ENCODE results near the gene CDH4.

The CDH4 gene

GRCh38 chr20:61590236-61590635 is 338.2 kb downstream of the CDH4 start:
- no peak overlapping the region for H3K4me3 ChIP-seq (ENCODE audit: low read length)
- TF ChIP-seq, protein P1, sequence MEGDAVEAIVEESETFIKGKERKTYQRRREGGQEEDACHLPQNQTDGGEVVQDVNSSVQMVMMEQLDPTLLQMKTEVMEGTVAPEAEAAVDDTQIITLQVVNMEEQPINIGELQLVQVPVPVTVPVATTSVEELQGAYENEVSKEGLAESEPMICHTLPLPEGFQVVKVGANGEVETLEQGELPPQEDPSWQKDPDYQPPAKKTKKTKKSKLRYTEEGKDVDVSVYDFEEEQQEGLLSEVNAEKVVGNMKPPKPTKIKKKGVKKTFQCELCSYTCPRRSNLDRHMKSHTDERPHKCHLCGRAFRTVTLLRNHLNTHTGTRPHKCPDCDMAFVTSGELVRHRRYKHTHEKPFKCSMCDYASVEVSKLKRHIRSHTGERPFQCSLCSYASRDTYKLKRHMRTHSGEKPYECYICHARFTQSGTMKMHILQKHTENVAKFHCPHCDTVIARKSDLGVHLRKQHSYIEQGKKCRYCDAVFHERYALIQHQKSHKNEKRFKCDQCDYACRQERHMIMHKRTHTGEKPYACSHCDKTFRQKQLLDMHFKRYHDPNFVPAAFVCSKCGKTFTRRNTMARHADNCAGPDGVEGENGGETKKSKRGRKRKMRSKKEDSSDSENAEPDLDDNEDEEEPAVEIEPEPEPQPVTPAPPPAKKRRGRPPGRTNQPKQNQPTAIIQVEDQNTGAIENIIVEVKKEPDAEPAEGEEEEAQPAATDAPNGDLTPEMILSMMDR (conservative IDR thresholded peaks at IDR 0.05; ENCODE audit: low read depth, low read length), result no peak

DNA sequence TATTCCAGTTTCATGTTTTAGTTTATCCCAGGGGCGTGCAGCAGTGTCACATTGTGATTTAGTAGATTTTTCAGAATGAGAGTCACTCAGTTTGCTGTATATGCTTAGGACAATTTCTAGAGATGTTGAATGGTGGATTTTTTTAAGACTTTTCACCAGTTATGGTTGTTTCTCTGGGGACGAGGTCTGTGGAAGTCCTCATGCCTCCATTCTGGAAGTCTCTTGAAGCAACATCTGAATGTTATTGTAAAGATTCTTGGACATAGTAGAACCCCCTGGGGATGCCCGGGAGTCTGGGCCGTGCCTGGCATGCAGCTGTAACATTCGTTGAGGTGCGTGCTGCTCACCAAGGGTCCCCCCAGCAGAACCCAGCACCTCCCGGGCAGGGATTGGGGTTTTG is 341.5 kb downstream of the CDH4 start:
- no peak overlapping the region for H3K4me3 ChIP-seq (ENCODE audit: low read length)
- DNase-seq (ENCODE audit: low read depth), result no peak

More at GRCh38 chr20:61590236-61590635, 338.2 kb downstream of the CDH4 start:
- DNase-seq (ENCODE audit: low read depth), result no peak

DNA sequence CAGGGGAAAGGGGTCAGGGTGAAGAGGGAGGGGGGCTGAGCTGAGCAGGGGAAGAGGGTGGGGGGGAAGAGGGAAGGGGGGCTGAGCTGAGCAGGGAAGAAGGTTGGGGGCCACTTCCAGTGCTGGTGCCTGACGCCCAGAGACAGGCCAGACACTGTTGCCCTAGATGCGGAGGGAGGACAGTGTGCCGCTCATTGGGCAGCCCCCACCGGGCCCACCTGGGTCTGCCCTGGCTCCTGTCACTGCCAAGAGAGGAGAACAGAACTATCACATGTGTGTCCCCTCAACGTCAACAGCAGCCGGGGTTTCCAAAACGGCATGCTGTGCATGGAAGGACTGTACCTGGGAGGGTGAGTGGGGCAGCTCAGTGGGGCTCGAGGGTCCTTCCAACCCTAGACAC is 342.1 kb downstream of the CDH4 start:
- TF ChIP-seq, protein P1 (conservative IDR thresholded peaks at IDR 0.05; ENCODE audit: low read depth, low read length), result no peak
- no peak overlapping the region for H3K4me3 ChIP-seq (ENCODE audit: low read length)
- DNase-seq (ENCODE audit: low read depth), result no peak

More for the DNA sequence above, 341.5 kb downstream of the CDH4 start:
- TF ChIP-seq, protein P1 (conservative IDR thresholded peaks at IDR 0.05; ENCODE audit: low read depth, low read length), result no peak

DNA sequence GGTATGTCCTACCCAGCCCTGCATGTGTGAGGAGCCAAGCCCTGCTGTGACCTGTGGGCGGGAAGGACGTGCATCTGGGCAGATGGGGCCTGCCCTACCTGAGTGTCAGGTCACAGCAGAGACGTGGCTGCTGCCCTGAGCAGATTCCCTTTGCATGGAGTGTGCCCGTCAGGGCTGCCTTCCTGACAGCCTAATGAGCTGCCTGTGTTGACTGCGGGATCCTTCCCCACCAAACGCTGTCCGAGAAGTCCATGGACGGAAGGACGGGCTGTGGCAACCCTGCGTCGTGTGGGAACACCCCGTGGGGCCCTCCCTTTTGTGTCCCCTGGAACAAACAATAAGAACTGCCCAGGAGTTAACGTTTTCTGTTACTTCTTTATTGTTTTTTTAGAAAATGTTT is 343.2 kb downstream of the CDH4 start:
- no peak overlapping the region for H3K4me3 ChIP-seq (ENCODE audit: low read length)
- TF ChIP-seq, protein P1 (conservative IDR thresholded peaks at IDR 0.05; ENCODE audit: low read depth, low read length), result no peak
- no peak for DNase-seq (ENCODE audit: low read depth)

DNA sequence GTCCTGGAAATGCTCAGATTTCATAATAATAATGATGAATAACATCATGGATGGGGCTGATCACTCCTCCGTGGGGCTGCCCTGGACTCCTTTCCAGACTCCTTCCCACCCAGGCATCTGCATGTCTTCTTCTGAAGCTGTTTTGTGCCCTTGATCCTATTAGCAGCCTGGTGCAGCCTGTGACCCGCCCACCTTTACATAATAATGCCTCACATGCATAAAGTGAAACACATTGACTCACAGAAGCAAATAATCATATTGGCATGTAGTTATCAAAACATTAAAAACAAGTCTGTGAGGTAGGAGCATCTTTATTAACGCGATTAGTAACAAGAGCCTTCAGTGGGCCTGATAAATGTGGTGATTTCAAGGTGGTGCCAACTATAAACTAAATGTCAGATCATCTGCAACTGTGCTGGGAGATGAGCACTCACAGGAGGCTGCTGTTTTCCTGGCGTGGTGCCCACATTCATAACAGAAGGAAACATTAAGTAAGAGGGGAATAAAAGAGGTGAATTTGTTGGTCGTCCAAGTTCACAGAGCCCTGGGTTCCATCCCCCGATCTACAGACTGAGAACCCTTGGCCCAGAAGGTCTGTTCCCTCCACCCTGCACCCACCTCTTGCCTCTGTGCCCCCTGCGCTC is 344.7 kb downstream of the CDH4 start:
- TF ChIP-seq, protein P1 (conservative IDR thresholded peaks at IDR 0.05; ENCODE audit: low read depth, low read length), result no peak
- DNase-seq (ENCODE audit: low read depth), result no peak

DNA sequence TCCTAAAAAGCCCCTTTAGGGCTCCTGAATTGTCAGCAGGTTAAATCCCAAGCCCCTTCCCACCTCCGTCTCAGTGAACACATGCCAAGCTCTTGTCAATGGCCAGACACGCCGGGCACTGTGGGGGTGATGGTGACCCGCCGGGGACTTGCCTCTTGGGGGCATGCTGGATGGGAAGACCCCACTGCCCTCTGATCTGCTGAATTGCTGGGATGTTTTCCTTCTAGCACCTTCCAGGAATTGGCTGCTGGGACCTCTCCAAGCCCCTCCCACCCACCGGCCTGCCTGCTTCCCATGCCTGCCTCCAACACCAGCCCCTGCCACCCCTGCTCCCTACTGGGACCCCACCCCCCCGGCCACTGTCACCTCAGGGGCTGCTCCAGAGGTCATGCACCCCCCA is 345.9 kb downstream of the CDH4 start:
- no peak for DNase-seq (ENCODE audit: low read depth)
- no peak overlapping the region for H3K4me3 ChIP-seq (ENCODE audit: low read length)
- TF ChIP-seq, protein P1 (conservative IDR thresholded peaks at IDR 0.05; ENCODE audit: low read depth, low read length), result no peak

More for the DNA sequence above, 344.7 kb downstream of the CDH4 start:
- H3K4me3 ChIP-seq (ENCODE audit: low read length), result no peak overlapping the region

- DNase-seq (ENCODE audit: low read depth), result no peak
- no peak overlapping the region for H3K4me3 ChIP-seq (ENCODE audit: low read length)
- TF ChIP-seq, protein P1 (conservative IDR thresholded peaks at IDR 0.05; ENCODE audit: low read depth, low read length), result no peak
These were observed 346.5 kb downstream of the CDH4 start for GRCh38 chr20:61598586-61598985.
